T-helper 17 cell (primary cell): ENCODE data around the gene ZIC1. TPM values are rescaled to one million over a fixed set of nuclear protein-coding genes. Genes with fewer than 3 reads are reported as not detected.

Source experiments
- ATAC-seq: fragments of 150-1000 bp; cut with Tn5 transposase; 2 replicates; pipeline ENCODE4 v1.10.0; 2021; ENCODE audit warnings: mild to moderate bottlenecking, moderate library complexity
- DNase-seq, 3 donors: peaks; one replicate each; pipeline versions ENCODE4 v3.0.0 to v3.0.0-alpha.2; 2020 to 2021
- H3K9me3 ChIP-seq: one replicate; pipeline ENCODE4 v1.7.0; 2013; ENCODE audit warnings: low read length, mild to moderate bottlenecking; ENCODE audit not compliant: control insufficient read depth, poor library complexity, severe bottlenecking
- H3K27ac Mint-ChIP-seq: one replicate; pipeline ENCODE4 v1.8.0; 2022; ENCODE audit warnings: mild to moderate bottlenecking, moderate library complexity, mixed read lengths
- H3K27me3 Mint-ChIP-seq: one replicate; pipeline ENCODE4 v1.8.0; 2022; ENCODE audit warnings: mixed read lengths
- H3K36me3 Mint-ChIP-seq: one replicate; pipeline ENCODE4 v1.8.0; 2022; ENCODE audit warnings: low read depth, mixed read lengths
- H3K4me1 Mint-ChIP-seq: one replicate; pipeline ENCODE4 v1.8.0; 2022; ENCODE audit warnings: mild to moderate bottlenecking, mixed read lengths
- H3K4me3 Mint-ChIP-seq: one replicate; pipeline ENCODE4 v1.8.0; 2022; ENCODE audit warnings: mild to moderate bottlenecking, moderate library complexity, mixed read lengths
- total RNA-seq, 4 donors: library from RNA in 2 of 4; stranded (reverse) in 2 of 4; gene quantifications; one replicate each; pipeline ENCODE4 v1.2.3 and lab custom pipeline; 2022 to 2026

ZIC1 gene
- total RNA-seq, 2 donors from 2014 or later, result not detected

- no peaks in the 10 kb centered on the region for H3K9me3 ChIP-seq
- no peaks in the 10 kb centered on the region for H3K4me1 Mint-ChIP-seq
- H3K27ac Mint-ChIP-seq, result no peak overlapping the region
These were observed 14.3 kb upstream of the ZIC1 start for GRCh38 chr3:147394884-147395225.

GRCh38 chr3:147395899-147396711 is 13.1 kb upstream of the ZIC1 start:
- H3K4me3 Mint-ChIP-seq, result no peak overlapping the region
- H3K36me3 Mint-ChIP-seq, result peaks cover 5% of the 10 kb centered on the region
- DNase-seq (no peak), ATAC-seq (no peak)
- H3K4me1 Mint-ChIP-seq, result no peaks in the 10 kb centered on the region
- peaks cover 59% of the 10 kb centered on the region for H3K27me3 Mint-ChIP-seq
- no peaks in the 10 kb centered on the region for H3K9me3 ChIP-seq
- no peak overlapping the region for H3K27ac Mint-ChIP-seq

More at GRCh38 chr3:147394884-147395225, 14.3 kb upstream of the ZIC1 start:
- DNase-seq (no peak), ATAC-seq (no peak)
- peak overlapping the region; percentile 26 for H3K4me3 Mint-ChIP-seq
- peaks cover 63% of the 10 kb centered on the region for H3K27me3 Mint-ChIP-seq
- H3K36me3 Mint-ChIP-seq, result peaks cover 5% of the 10 kb centered on the region

- ATAC-seq (no peak), DNase-seq (no peak)
- Mint-ChIP-seq H3K27me3 (peaks cover 61% of the 10 kb centered on the region), H3K27ac (no peak overlapping the region), H3K4me1 (no peaks in the 10 kb centered on the region), H3K36me3 (peaks cover 5% of the 10 kb centered on the region), H3K4me3 (no peak overlapping the region)
- H3K9me3 ChIP-seq, result no peaks in the 10 kb centered on the region
These were observed 12.5 kb upstream of the ZIC1 start for GRCh38 chr3:147396712-147397046.

GRCh38 chr3:147397155-147397874 is 11.8 kb upstream of the ZIC1 start:
- Mint-ChIP-seq H3K4me3 (no peak overlapping the region), H3K27me3 (peaks cover 66% of the 10 kb centered on the region), H3K4me1 (no peaks in the 10 kb centered on the region), H3K27ac (no peak overlapping the region), H3K36me3 (peaks cover 5% of the 10 kb centered on the region)
- ATAC-seq, result no peak
- H3K9me3 ChIP-seq, result no peaks in the 10 kb centered on the region
- no peak for DNase-seq

GRCh38 chr3:147397875-147398812 is 11.0 kb upstream of the ZIC1 start:
- peaks cover 67% of the 10 kb centered on the region for H3K27me3 Mint-ChIP-seq
- H3K36me3 Mint-ChIP-seq, result peaks cover 5% of the 10 kb centered on the region
- H3K27ac Mint-ChIP-seq, result no peak overlapping the region

GRCh38 chr3:147398813-147399534 is 10.2 kb upstream of the ZIC1 start:
- DNase-seq, result no peak
- Mint-ChIP-seq H3K4me1 (no peaks in the 10 kb centered on the region), H3K27ac (no peak overlapping the region), H3K36me3 (peaks cover 10% of the 10 kb centered on the region), H3K27me3 (peaks cover 76% of the 10 kb centered on the region), H3K4me3 (no peak overlapping the region)
- ATAC-seq, result no peak
- no peaks in the 10 kb centered on the region for H3K9me3 ChIP-seq

More at GRCh38 chr3:147397875-147398812, 11.0 kb upstream of the ZIC1 start:
- H3K4me1 Mint-ChIP-seq, result no peaks in the 10 kb centered on the region
- DNase-seq (no peak), ATAC-seq (no peak)
- no peaks in the 10 kb centered on the region for H3K9me3 ChIP-seq
- H3K4me3 Mint-ChIP-seq, result no peak overlapping the region

GRCh38 chr3:147400111-147400510 is 9.1 kb upstream of the ZIC1 start:
- H3K27me3 Mint-ChIP-seq, result peaks cover 77% of the 10 kb centered on the region
- no peak for DNase-seq
- peaks cover 10% of the 10 kb centered on the region for H3K36me3 Mint-ChIP-seq
- no peak overlapping the region for H3K27ac Mint-ChIP-seq
- no peak for ATAC-seq
- H3K4me1 Mint-ChIP-seq, result no peaks in the 10 kb centered on the region
- no peaks in the 10 kb centered on the region for H3K9me3 ChIP-seq
- no peak overlapping the region for H3K4me3 Mint-ChIP-seq

- ATAC-seq, result no peak
- H3K9me3 ChIP-seq, result no peaks in the 10 kb centered on the region
- Mint-ChIP-seq H3K36me3 (peaks cover 10% of the 10 kb centered on the region), H3K27ac (no peak overlapping the region), H3K4me1 (no peaks in the 10 kb centered on the region), H3K4me3 (no peak overlapping the region), H3K27me3 (peaks cover 77% of the 10 kb centered on the region)
- no peak for DNase-seq
These were observed 8.2 kb upstream of the ZIC1 start for GRCh38 chr3:147400999-147401398.

GRCh38 chr3:147401421-147401820 is 7.7 kb upstream of the ZIC1 start:
- ATAC-seq (no peak), DNase-seq (no peak)
- Mint-ChIP-seq H3K36me3 (peaks cover 10% of the 10 kb centered on the region), H3K4me1 (no peaks in the 10 kb centered on the region), H3K27ac (no peak overlapping the region), H3K4me3 (no peak overlapping the region), H3K27me3 (peaks cover 81% of the 10 kb centered on the region)
- no peaks in the 10 kb centered on the region for H3K9me3 ChIP-seq

- no peaks in the 10 kb centered on the region for H3K9me3 ChIP-seq
- H3K4me3 Mint-ChIP-seq, result no peak overlapping the region
- H3K36me3 Mint-ChIP-seq, result peaks cover 8% of the 10 kb centered on the region
- no peak for ATAC-seq
- no peaks in the 10 kb centered on the region for H3K4me1 Mint-ChIP-seq
- no peak for DNase-seq
- no peak overlapping the region for H3K27ac Mint-ChIP-seq
- H3K27me3 Mint-ChIP-seq, result peaks cover 85% of the 10 kb centered on the region
These were observed 7.0 kb upstream of the ZIC1 start for GRCh38 chr3:147402159-147402558.

GRCh38 chr3:147403511-147403910 is 5.7 kb upstream of the ZIC1 start:
- ATAC-seq (no peak), DNase-seq (no peak)
- H3K9me3 ChIP-seq, result peaks cover 2% of the 10 kb centered on the region
- Mint-ChIP-seq H3K4me1 (no peaks in the 10 kb centered on the region), H3K27me3 (peaks cover 85% of the 10 kb centered on the region), H3K4me3 (no peak overlapping the region), H3K27ac (no peak overlapping the region), H3K36me3 (peaks cover 8% of the 10 kb centered on the region)

GRCh38 chr3:147404000-147404799 is 5.0 kb upstream of the ZIC1 start:
- H3K4me1 Mint-ChIP-seq, result no peaks in the 10 kb centered on the region
- no peak for DNase-seq
- peaks cover 5% of the 10 kb centered on the region for H3K9me3 ChIP-seq
- H3K27ac Mint-ChIP-seq, result no peak overlapping the region
- no peak for ATAC-seq
- H3K36me3 Mint-ChIP-seq, result peaks cover 8% of the 10 kb centered on the region
- H3K27me3 Mint-ChIP-seq, result peaks cover 86% of the 10 kb centered on the region
- H3K4me3 Mint-ChIP-seq, result no peak overlapping the region
